Stomach (tissue), 4 donors: Measurements from ENCODE around the gene GFRA4.

Source experiments
- POLR2A ChIP-seq, 4 donors: fragments of 450-650 bp; IDR thresholded peaks; one replicate each; pipeline ENCODE4 v1.6.1; 2016; ENCODE audit warnings: antibody characterized with exemption in 4 of 4, control low read depth in 2 of 4, mild to moderate bottlenecking in 1 of 4, moderate library complexity in 1 of 4
- TF ChIP-seq, protein P1 (sequence below), 7 experiments: fragments of 450-650 bp in 4 of 7; fragments of 200-600 bp in 3 of 7; sonication (generic) in 3 of 7; IDR thresholded peaks; one replicate each; pipeline ENCODE4 v1.5.1; 2016 to 2019; ENCODE audit warnings: antibody characterized with exemption in 7 of 7, control low read depth in 2 of 7, mild to moderate bottlenecking in 1 of 7

- TF ChIP-seq POLR2A (IDR thresholded peaks at IDR 0.05), result no peak
- TF ChIP-seq, protein P1, sequence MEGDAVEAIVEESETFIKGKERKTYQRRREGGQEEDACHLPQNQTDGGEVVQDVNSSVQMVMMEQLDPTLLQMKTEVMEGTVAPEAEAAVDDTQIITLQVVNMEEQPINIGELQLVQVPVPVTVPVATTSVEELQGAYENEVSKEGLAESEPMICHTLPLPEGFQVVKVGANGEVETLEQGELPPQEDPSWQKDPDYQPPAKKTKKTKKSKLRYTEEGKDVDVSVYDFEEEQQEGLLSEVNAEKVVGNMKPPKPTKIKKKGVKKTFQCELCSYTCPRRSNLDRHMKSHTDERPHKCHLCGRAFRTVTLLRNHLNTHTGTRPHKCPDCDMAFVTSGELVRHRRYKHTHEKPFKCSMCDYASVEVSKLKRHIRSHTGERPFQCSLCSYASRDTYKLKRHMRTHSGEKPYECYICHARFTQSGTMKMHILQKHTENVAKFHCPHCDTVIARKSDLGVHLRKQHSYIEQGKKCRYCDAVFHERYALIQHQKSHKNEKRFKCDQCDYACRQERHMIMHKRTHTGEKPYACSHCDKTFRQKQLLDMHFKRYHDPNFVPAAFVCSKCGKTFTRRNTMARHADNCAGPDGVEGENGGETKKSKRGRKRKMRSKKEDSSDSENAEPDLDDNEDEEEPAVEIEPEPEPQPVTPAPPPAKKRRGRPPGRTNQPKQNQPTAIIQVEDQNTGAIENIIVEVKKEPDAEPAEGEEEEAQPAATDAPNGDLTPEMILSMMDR (IDR thresholded peaks at IDR 0.05), result no peak
These were observed 8.9 kb upstream of the GFRA4 start for GRCh38 chr20:3671986-3672546.
